ENCODE results near the gene MCC. TPM values are rescaled to one million over a fixed set of nuclear protein-coding genes. Genes with fewer than 3 reads are reported as not detected.
"Not testable (repeated sequence)": the region's sequence is repeated elsewhere in the genome, so short reads cannot be mapped to it uniquely, and the experiment has no call there.

The MCC gene
- total RNA-seq, 3 donors from 2014 or later: 1.2 to 2.9 (median 2.5) TPM

GRCh38 chr5:113081881-113082546 lies 406.2 kb downstream of the MCC start:
- Mint-ChIP-seq H3K27me3 (ENCODE audit: low read depth) (no peaks in the 10 kb centered on the region), H3K9me3 (no peaks in the 10 kb centered on the region), H3K36me3 (ENCODE audit: insufficient read depth) (peaks cover 12% of the 10 kb centered on the region), H3K4me1 (ENCODE audit: low read depth) (no peaks in the 10 kb centered on the region), H3K4me3 (no peak overlapping the region)
- no peak for DNase-seq
- ATAC-seq: no peak

- H3K4me1 Mint-ChIP-seq (ENCODE audit: low read depth): no peaks in the 10 kb centered on the region
- H3K4me3 Mint-ChIP-seq: no peak overlapping the region
- DNase-seq (no peak), ATAC-seq (no peak)
- no peaks in the 10 kb centered on the region for H3K9me3 Mint-ChIP-seq
- no peaks in the 10 kb centered on the region for H3K27me3 Mint-ChIP-seq (ENCODE audit: low read depth)
- H3K36me3 Mint-ChIP-seq (ENCODE audit: insufficient read depth): peaks cover 13% of the 10 kb centered on the region
These were observed 407.0 kb downstream of the MCC start for GRCh38 chr5:113081091-113081839.

- not testable (repeated sequence) for DNase-seq; H3K36me3 Mint-ChIP-seq (ENCODE audit: insufficient read depth); H3K27me3 Mint-ChIP-seq (ENCODE audit: low read depth); H3K9me3 Mint-ChIP-seq; H3K4me3 Mint-ChIP-seq; ATAC-seq
- H3K4me1 Mint-ChIP-seq (ENCODE audit: low read depth): peaks cover 19% of the 10 kb centered on the region
These were observed 411.6 kb downstream of the MCC start for GRCh38 chr5:113076649-113077048.

GRCh38 chr5:113075019-113075418 lies 413.2 kb downstream of the MCC start:
- no peak for DNase-seq
- no peak overlapping the region for H3K4me3 Mint-ChIP-seq
- no peaks in the 10 kb centered on the region for H3K27me3 Mint-ChIP-seq (ENCODE audit: low read depth)
- ATAC-seq: no peak
- peaks cover 19% of the 10 kb centered on the region for H3K4me1 Mint-ChIP-seq (ENCODE audit: low read depth)
- peaks cover 8% of the 10 kb centered on the region for H3K36me3 Mint-ChIP-seq (ENCODE audit: insufficient read depth)
- H3K9me3 Mint-ChIP-seq: no peaks in the 10 kb centered on the region

- DNase-seq: peak; percentile 14
- not testable (repeated sequence) for H3K4me3 Mint-ChIP-seq; H3K36me3 Mint-ChIP-seq (ENCODE audit: insufficient read depth); H3K9me3 Mint-ChIP-seq; ATAC-seq; H3K27me3 Mint-ChIP-seq (ENCODE audit: low read depth)
- H3K4me1 Mint-ChIP-seq (ENCODE audit: low read depth): peaks cover 19% of the 10 kb centered on the region
These were observed 414.6 kb downstream of the MCC start for GRCh38 chr5:113073629-113074034.

- H3K36me3 Mint-ChIP-seq (ENCODE audit: insufficient read depth): peaks cover 7% of the 10 kb centered on the region
- ATAC-seq (no peak), DNase-seq (no peak)
- peaks cover 19% of the 10 kb centered on the region for H3K4me1 Mint-ChIP-seq (ENCODE audit: low read depth)
- H3K4me3 Mint-ChIP-seq: no peak overlapping the region
- no peaks in the 10 kb centered on the region for H3K9me3 Mint-ChIP-seq
- H3K27me3 Mint-ChIP-seq (ENCODE audit: low read depth): no peaks in the 10 kb centered on the region
These were observed 416.9 kb downstream of the MCC start for GRCh38 chr5:113071401-113071800.

GRCh38 chr5:113070901-113071300 lies 417.4 kb downstream of the MCC start:
- Mint-ChIP-seq H3K4me1 (ENCODE audit: low read depth) (peaks cover 19% of the 10 kb centered on the region), H3K4me3 (no peak overlapping the region), H3K9me3 (no peaks in the 10 kb centered on the region), H3K27me3 (ENCODE audit: low read depth) (no peaks in the 10 kb centered on the region), H3K36me3 (ENCODE audit: insufficient read depth) (peaks cover 7% of the 10 kb centered on the region)
- ATAC-seq (no peak), DNase-seq (no peak)

- ATAC-seq (no peak), DNase-seq (no peak)
- peaks cover 4% of the 10 kb centered on the region for H3K36me3 Mint-ChIP-seq (ENCODE audit: insufficient read depth)
- no peak overlapping the region for H3K4me3 Mint-ChIP-seq
- H3K27me3 Mint-ChIP-seq (ENCODE audit: low read depth): no peaks in the 10 kb centered on the region
- H3K4me1 Mint-ChIP-seq (ENCODE audit: low read depth): peaks cover 16% of the 10 kb centered on the region
- H3K9me3 Mint-ChIP-seq: no peaks in the 10 kb centered on the region
These were observed 419.7 kb downstream of the MCC start for GRCh38 chr5:113068559-113068958.

- Mint-ChIP-seq H3K9me3 (no peaks in the 10 kb centered on the region), H3K27me3 (ENCODE audit: low read depth) (no peaks in the 10 kb centered on the region), H3K36me3 (ENCODE audit: insufficient read depth) (peaks cover 4% of the 10 kb centered on the region), H3K4me3 (no peak overlapping the region), H3K4me1 (ENCODE audit: low read depth) (peaks cover 16% of the 10 kb centered on the region)
- ATAC-seq (no peak), DNase-seq (no peak)
These were observed 420.5 kb downstream of the MCC start for GRCh38 chr5:113067635-113068344.

- Mint-ChIP-seq H3K4me1 (ENCODE audit: low read depth) (peaks cover 28% of the 10 kb centered on the region), H3K27me3 (ENCODE audit: low read depth) (no peaks in the 10 kb centered on the region), H3K36me3 (ENCODE audit: insufficient read depth) (peaks cover 4% of the 10 kb centered on the region), H3K4me3 (no peak overlapping the region), H3K9me3 (no peaks in the 10 kb centered on the region)
- DNase-seq (no peak), ATAC-seq (no peak)
These were observed 422.6 kb downstream of the MCC start for GRCh38 chr5:113065626-113066025.

- no peak for ATAC-seq
- no peaks in the 10 kb centered on the region for H3K27me3 Mint-ChIP-seq (ENCODE audit: low read depth)
- no peaks in the 10 kb centered on the region for H3K9me3 Mint-ChIP-seq
- H3K4me1 Mint-ChIP-seq (ENCODE audit: low read depth): peaks cover 28% of the 10 kb centered on the region
- peaks cover 4% of the 10 kb centered on the region for H3K36me3 Mint-ChIP-seq (ENCODE audit: insufficient read depth)
- H3K4me3 Mint-ChIP-seq: no peak overlapping the region
- no peak for DNase-seq
These were observed 423.4 kb downstream of the MCC start for GRCh38 chr5:113064806-113065205.

GRCh38 chr5:113063927-113064326 lies 424.3 kb downstream of the MCC start:
- Mint-ChIP-seq H3K4me3 (no peak overlapping the region), H3K36me3 (ENCODE audit: insufficient read depth) (peaks cover 4% of the 10 kb centered on the region), H3K9me3 (no peaks in the 10 kb centered on the region), H3K4me1 (ENCODE audit: low read depth) (peaks cover 30% of the 10 kb centered on the region), H3K27me3 (ENCODE audit: low read depth) (no peaks in the 10 kb centered on the region)
- ATAC-seq (no peak), DNase-seq (no peak)

GRCh38 chr5:113062869-113063508 lies 425.3 kb downstream of the MCC start:
- Mint-ChIP-seq H3K36me3 (ENCODE audit: insufficient read depth) (no peaks in the 10 kb centered on the region), H3K4me1 (ENCODE audit: low read depth) (peaks cover 32% of the 10 kb centered on the region), H3K9me3 (no peaks in the 10 kb centered on the region), H3K4me3 (no peak overlapping the region), H3K27me3 (ENCODE audit: low read depth) (no peaks in the 10 kb centered on the region)
- DNase-seq: no peak
- ATAC-seq: no peak
